HCT116 (cell line): ENCODE data around the gene CCK. TPM values are rescaled to one million over a fixed set of nuclear protein-coding genes. Genes with fewer than 3 reads are reported as not detected.

Experiments
- ATAC-seq: fragments of 200-7000 bp; cut with Tn5 transposase; 2 replicates; pipeline ENCODE4 v1.9.1; 2020; ENCODE audit warnings: mild to moderate bottlenecking, moderate library complexity
- BruUV-seq: library from RNA; stranded (reverse); fragments of 400-500 nt; replicated peaks from 2 replicates; lab custom pipeline; 2021; lab: Mats Ljungman, UMichigan
- CTCF ChIA-PET: fragments of 300-600 bp; sonication (Branson Sonifier 250); formaldehyde crosslinking; loops from one replicate; lab custom pipeline; 2021; ENCODE audit warnings: antibody characterized with exemption; lab: Charles Lee
- POLR2A ChIA-PET: fragments of 300-600, 350-600 bp; sonication (Branson Sonifier 250); formaldehyde crosslinking; loops from one replicate; lab custom pipeline; 2021; ENCODE audit warnings: antibody characterized with exemption; lab: Charles Lee
- RAD21 ChIA-PET, 2 experiments: fragments of 300-600 bp; sonication (Branson Sonifier 250); formaldehyde crosslinking; loops; one replicate each; lab custom pipeline; 2023; ENCODE audit warnings: low total read pairs in 2 of 2; ENCODE audit not compliant: uncharacterized antibody in 2 of 2, unreplicated experiment in 2 of 2, low non-redundant PET in 1 of 2; lab: Charles Lee
- DNase-seq: peaks from one replicate; pipeline ENCODE4 v3.0.0-alpha.2; 2010; ENCODE audit warnings: low read depth, low spot score
- H2AFZ ChIP-seq: fragments of 200-600 bp; shearing (Covaris generic), sonication (generic); 2 replicates; pipeline ENCODE4 v1.6.1; 2017; ENCODE audit warnings: low read depth, mixed run types, mixed read lengths, antibody characterized with exemption, low read length; ENCODE audit not compliant: poor library complexity, severe bottlenecking
- H3K27ac ChIP-seq: 2 replicates; pipeline ENCODE4 v1.5.1; 2012; ENCODE audit warnings: low read depth, low read length
- H3K27me3 ChIP-seq: fragments of 200-600 bp; sonication (generic); 2 replicates; pipeline ENCODE4 v1.6.1; 2016; ENCODE audit warnings: mixed run types, low read length, mixed read lengths; ENCODE audit not compliant: insufficient read depth
- H3K36me3 ChIP-seq, 2 experiments: fragments of 200-500 bp in 1 of 2; fragments of 200-600 bp in 1 of 2; sonication (Bioruptor generic) in 1 of 2; sonication (generic) in 1 of 2; 2 replicates each; pipeline versions ENCODE4 v1.5.1 to v1.6.1; 2014 to 2016; ENCODE audit warnings: low read length in 2 of 2, inconsistent platforms in 1 of 2, mixed read lengths in 1 of 2, mixed run types in 1 of 2; ENCODE audit not compliant: insufficient read depth in 2 of 2, control insufficient read depth in 1 of 2
- H3K4me1 ChIP-seq, 2 experiments: fragments of 200-600 bp in 1 of 2; sonication (generic) in 1 of 2; 2 replicates each; pipeline versions ENCODE4 v1.5.1 to v1.6.1; 2012 to 2017; ENCODE audit warnings: low read length in 2 of 2, inconsistent platforms in 1 of 2, mild to moderate bottlenecking in 1 of 2, mixed read lengths in 1 of 2, mixed run types in 1 of 2, moderate library complexity in 1 of 2; ENCODE audit not compliant: insufficient read depth in 2 of 2, control insufficient read depth in 1 of 2
- H3K4me2 ChIP-seq: fragments of 200-600 bp; sonication (generic); 2 replicates; pipeline ENCODE4 v1.6.1; 2017; ENCODE audit warnings: mixed run types, low read length, mixed read lengths
- H3K4me3 ChIP-seq, 2 experiments: fragments of 200-600 bp in 1 of 2; sonication (generic) in 1 of 2; replicated peaks in 1 of 2; 2 replicates each; pipeline ENCODE4 v1.5.1; 2011 to 2016; ENCODE audit warnings: low read length in 2 of 2, control low read depth in 1 of 2, low read depth in 1 of 2, mild to moderate bottlenecking in 1 of 2, mixed read lengths in 1 of 2, mixed run types in 1 of 2
- H3K79me2 ChIP-seq: fragments of 200-600 bp; sonication (generic); 2 replicates; pipeline ENCODE4 v1.6.1; 2017; ENCODE audit warnings: mild to moderate bottlenecking, mixed run types, low read length, moderate library complexity, mixed read lengths; ENCODE audit not compliant: insufficient read depth
- H3K9ac ChIP-seq: fragments of 200-600 bp; sonication (generic); 2 replicates; pipeline ENCODE4 v1.6.1; 2016; ENCODE audit warnings: low read length, mixed read lengths
- H3K9me2 ChIP-seq: fragments of 200-600 bp; sonication (generic), shearing (Covaris generic); 2 replicates; pipeline ENCODE4 v1.6.1; 2017; ENCODE audit warnings: mixed run types, mild to moderate bottlenecking, moderate library complexity; ENCODE audit not compliant: insufficient read depth
- H3K9me3 ChIP-seq, 2 experiments: fragments of 200-500 bp in 1 of 2; fragments of 200-600 bp in 1 of 2; sonication (Bioruptor generic) in 1 of 2; sonication (generic) in 1 of 2; 2 replicates each; pipeline ENCODE4 v1.6.1; 2014 to 2017; ENCODE audit warnings: low read length in 2 of 2, mixed read lengths in 2 of 2, inconsistent platforms in 1 of 2, low read depth in 1 of 2, mild to moderate bottlenecking in 1 of 2, mixed run types in 1 of 2, moderate library complexity in 1 of 2; ENCODE audit not compliant: control insufficient read depth in 1 of 2, insufficient read depth in 1 of 2
- H4K20me1 ChIP-seq: fragments of 200-600 bp; sonication (generic), shearing (Covaris generic); 2 replicates; pipeline ENCODE4 v1.6.1; 2017; ENCODE audit warnings: mixed run types, mild to moderate bottlenecking, moderate library complexity; ENCODE audit not compliant: insufficient read depth
- SP1 ChIP-seq: IDR thresholded peaks from 2 replicates; pipeline ENCODE4 v1.6.1; 2012; ENCODE audit warnings: low read depth
- ZNF274 ChIP-seq: fragments of 200-500 bp; sonication (Bioruptor generic); IDR thresholded peaks from 2 replicates; pipeline ENCODE4 v1.6.1; 2014; ENCODE audit warnings: mild to moderate bottlenecking, low read depth, low read length, inconsistent platforms
- intact Hi-C: fragments of 100-400 bp; cut with micrococcal nuclease; formaldehyde crosslinking; loops from 2 replicates; pipeline ENCODE4 v1.10.0; 2022
- total RNA-seq: library from RNA; stranded (reverse); gene quantifications from one replicate; pipeline ENCODE4 v1.2.1, GENCODE V29; 2021; ENCODE audit not compliant: unreplicated experiment
- TF ChIP-seq, protein P1 (sequence below): IDR thresholded peaks from 2 replicates; pipeline ENCODE4 v1.6.1; 2011; ENCODE audit warnings: mild to moderate bottlenecking, low read length, moderate library complexity; ENCODE audit not compliant: insufficient replicate concordance; ENCODE audit errors: extremely low read depth

The CCK gene
- total RNA-seq, 1 experiment from 2014 or later: 0.32 TPM

DNA sequence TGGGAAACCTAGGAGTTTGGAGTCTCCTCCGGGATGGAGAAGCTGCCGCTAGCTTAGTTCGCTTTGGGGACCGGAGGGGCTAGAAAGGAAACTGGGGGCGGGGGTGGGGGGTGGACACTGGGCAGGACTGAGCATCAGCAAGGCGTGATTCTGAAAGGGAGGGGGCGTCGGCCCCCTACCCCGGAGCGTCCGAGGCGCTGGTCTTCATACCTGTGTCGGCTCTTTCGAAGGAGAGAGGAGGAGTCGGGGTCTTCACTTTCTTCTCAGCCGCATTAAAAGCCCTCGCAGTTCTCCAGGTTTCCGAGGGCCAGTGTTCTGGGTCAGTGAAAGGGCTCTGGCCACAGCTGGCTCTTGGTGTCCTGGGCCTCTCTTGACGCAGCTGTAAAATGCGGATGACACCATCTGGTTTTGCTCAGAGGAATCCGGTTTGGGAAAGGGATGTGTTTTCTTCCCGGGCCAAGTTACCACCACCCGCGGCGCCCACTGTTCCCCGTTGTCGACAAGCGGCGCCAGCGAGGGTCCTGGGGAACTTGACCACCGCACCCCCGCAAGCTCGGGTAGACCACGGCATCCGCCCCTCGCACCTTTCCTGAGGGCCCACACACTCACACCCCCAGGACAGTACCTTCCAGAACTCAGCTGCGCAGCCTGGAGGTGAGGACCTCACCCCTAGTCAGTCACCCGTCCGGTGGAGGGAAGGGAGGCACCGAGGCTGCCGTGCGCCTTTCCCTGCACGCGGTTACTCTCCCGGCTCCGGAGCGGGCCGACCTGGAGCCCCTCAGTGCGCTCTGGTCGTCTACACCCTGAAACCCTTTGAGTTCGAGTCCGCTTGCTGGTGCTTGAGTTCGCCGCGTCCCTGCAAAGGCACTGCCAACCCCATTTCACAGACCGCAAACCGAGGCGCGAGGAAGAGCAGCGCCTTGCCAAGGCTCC, 660 bp downstream of the CCK start:
- Histone ChIP-seq H3K4me1 (peaks cover 6 to 27% of the 10 kb centered on the region in 2 experiments; a peak in 3 of 4 replicates), H3K4me3 (no peak overlapping the region), H3K4me2 (no peak overlapping the region), H3K27ac (no peak overlapping the region)
- no peak for DNase-seq
- TF ChIP-seq, protein P1, sequence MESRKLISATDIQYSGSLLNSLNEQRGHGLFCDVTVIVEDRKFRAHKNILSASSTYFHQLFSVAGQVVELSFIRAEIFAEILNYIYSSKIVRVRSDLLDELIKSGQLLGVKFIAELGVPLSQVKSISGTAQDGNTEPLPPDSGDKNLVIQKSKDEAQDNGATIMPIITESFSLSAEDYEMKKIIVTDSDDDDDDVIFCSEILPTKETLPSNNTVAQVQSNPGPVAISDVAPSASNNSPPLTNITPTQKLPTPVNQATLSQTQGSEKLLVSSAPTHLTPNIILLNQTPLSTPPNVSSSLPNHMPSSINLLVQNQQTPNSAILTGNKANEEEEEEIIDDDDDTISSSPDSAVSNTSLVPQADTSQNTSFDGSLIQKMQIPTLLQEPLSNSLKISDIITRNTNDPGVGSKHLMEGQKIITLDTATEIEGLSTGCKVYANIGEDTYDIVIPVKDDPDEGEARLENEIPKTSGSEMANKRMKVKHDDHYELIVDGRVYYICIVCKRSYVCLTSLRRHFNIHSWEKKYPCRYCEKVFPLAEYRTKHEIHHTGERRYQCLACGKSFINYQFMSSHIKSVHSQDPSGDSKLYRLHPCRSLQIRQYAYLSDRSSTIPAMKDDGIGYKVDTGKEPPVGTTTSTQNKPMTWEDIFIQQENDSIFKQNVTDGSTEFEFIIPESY: no peak
- TF ChIP-seq, all 23 proteins: peak for 0
- intact Hi-C loops: no loop called here
- ATAC-seq: no peak
- H2AFZ ChIP-seq: no peak overlapping the region
- H3K9me2 ChIP-seq: no peaks in the 10 kb centered on the region
- ChIA-PET POLR2A (no interaction called here), CTCF (interaction anchor here (1.1 kb wide), 1 partner anchor 178 kb away, joined by 3 read pairs; no protein-coding TSS in a partner anchor), RAD21 (no interaction called here)
- no peak overlapping the region for H3K9ac ChIP-seq
- no peaks in the 10 kb centered on the region for H4K20me1 ChIP-seq
- no peaks in the 10 kb centered on the region for H3K36me3 ChIP-seq
- BruUV-seq: no TSS peak
- no peaks in the 10 kb centered on the region for H3K9me3 ChIP-seq
- no peaks in the 10 kb centered on the region for H3K79me2 ChIP-seq
- no peaks in the 10 kb centered on the region for H3K27me3 ChIP-seq

DNA sequence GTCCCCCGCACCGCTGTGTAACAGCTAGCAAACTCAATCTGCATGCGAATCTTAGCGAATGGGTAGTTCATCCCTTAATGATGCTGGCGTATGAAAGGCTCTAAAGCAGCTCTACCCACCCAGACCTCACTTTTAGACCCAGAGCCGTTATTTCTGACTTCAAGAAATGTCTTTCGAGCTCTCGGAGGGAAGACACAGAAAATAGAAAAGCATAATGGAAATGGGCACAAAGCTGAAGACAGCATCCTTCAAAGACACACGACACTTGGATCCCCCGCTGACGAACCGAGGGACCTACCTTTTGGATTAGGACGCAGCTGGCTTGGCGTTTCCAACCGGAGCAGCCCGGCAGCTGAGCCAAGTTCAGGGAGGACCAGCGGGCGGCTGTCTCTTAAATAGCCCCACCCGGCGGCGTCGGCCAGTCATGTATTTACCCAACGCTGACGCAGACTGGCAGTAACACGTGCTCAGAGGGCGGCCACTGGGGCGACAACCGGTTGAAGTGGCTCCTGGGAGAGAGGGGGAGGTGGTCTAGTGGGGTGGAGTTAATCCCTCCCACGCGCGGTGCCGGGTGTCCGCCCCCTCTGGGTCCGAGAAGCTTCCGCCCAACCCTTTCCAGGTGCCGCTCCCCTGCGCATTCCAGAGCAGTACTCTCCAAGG, 1.5 kb downstream of the CCK start:
- H4K20me1 ChIP-seq: no peaks in the 10 kb centered on the region
- DNase-seq (no peak), ATAC-seq (no peak)
- intact Hi-C loops: no loop called here
- ChIA-PET POLR2A (no interaction called here), RAD21 (interaction anchor here in 1 of 2 experiments (1.6 kb wide), 1 partner anchor 17 kb away, joined by 4 read pairs; no protein-coding TSS in a partner anchor), CTCF (interaction anchor here (1.1 to 1.2 kb wide), 2 partner anchors 179 kb away, joined by 3 read pairs; no protein-coding TSS in a partner anchor)
- no TSS peak for BruUV-seq
- no peaks in the 10 kb centered on the region for H3K9me2 ChIP-seq
- H3K4me3 ChIP-seq: no peak overlapping the region
- H3K79me2 ChIP-seq: no peaks in the 10 kb centered on the region
- TF ChIP-seq ZNF274 (no peak), SP1 (no peak)
- H3K9ac ChIP-seq: no peak overlapping the region
- H3K4me1 ChIP-seq: peaks cover 6 to 27% of the 10 kb centered on the region in 2 experiments; a peak in 3 of 4 replicates
- H3K27me3 ChIP-seq: no peaks in the 10 kb centered on the region
- no peak overlapping the region for H3K4me2 ChIP-seq
- H3K9me3 ChIP-seq: no peaks in the 10 kb centered on the region
- no peak overlapping the region for H3K27ac ChIP-seq
- no peaks in the 10 kb centered on the region for H3K36me3 ChIP-seq
- H2AFZ ChIP-seq: no peak overlapping the region
